Liver (tissue), 9 donors: Measurements from ENCODE around the gene MAN1C1. TPM values are rescaled to one million over a fixed set of nuclear protein-coding genes. Genes with fewer than 3 reads are reported as not detected.
A peak's percentile ranks its signal among the peaks of the same experiment; 100 is the strongest.

Experiments used
- DNase-seq: peaks from one replicate; pipeline ENCODE4 v3.0.0-alpha.2; 2017; ENCODE audit warnings: low spot score
- H3K27ac ChIP-seq, 2 donors: one replicate each; pipeline ENCODE4 v1.7.0; 2013; ENCODE audit warnings: inconsistent platforms in 2 of 2, low read length in 2 of 2, control low read depth in 1 of 2, low read depth in 1 of 2, mild to moderate bottlenecking in 1 of 2
- H3K27me3 ChIP-seq, 4 donors: one replicate each; pipeline versions ENCODE4 v1.6.1 to v1.7.0; 2013; ENCODE audit warnings: low read length in 3 of 4, inconsistent platforms in 1 of 4, mild to moderate bottlenecking in 1 of 4, moderate library complexity in 1 of 4; ENCODE audit not compliant: control insufficient read depth in 4 of 4, insufficient read depth in 4 of 4
- H3K36me3 ChIP-seq, 4 donors: one replicate each; pipeline versions ENCODE4 v1.6.1 to v1.7.0; 2013; ENCODE audit warnings: low read length in 3 of 4, mild to moderate bottlenecking in 3 of 4, low read depth in 1 of 4, moderate library complexity in 1 of 4; ENCODE audit not compliant: control insufficient read depth in 4 of 4, insufficient read depth in 3 of 4
- H3K4me1 ChIP-seq, 4 donors: one replicate each; pipeline versions ENCODE4 v1.6.1 to v1.7.0; 2013; ENCODE audit warnings: low read length in 3 of 4, mild to moderate bottlenecking in 3 of 4, moderate library complexity in 1 of 4; ENCODE audit not compliant: control insufficient read depth in 4 of 4, insufficient read depth in 4 of 4
- H3K4me3 ChIP-seq, 3 donors: one replicate each; pipeline versions ENCODE4 v1.6.1 to v1.7.0; 2013; ENCODE audit warnings: low read length in 3 of 3, control low read depth in 1 of 3, low read depth in 1 of 3, mild to moderate bottlenecking in 1 of 3
- H3K9ac ChIP-seq, 2 donors: one replicate each; pipeline ENCODE4 v1.7.0; 2013; ENCODE audit warnings: low read length in 2 of 2, mild to moderate bottlenecking in 2 of 2, moderate library complexity in 2 of 2, control low read depth in 1 of 2, low read depth in 1 of 2
- H3K9me3 ChIP-seq, 4 donors: one replicate each; pipeline versions ENCODE4 v1.6.1 to v1.7.0; 2013; ENCODE audit warnings: low read length in 3 of 4; ENCODE audit not compliant: control insufficient read depth in 4 of 4
- EGR1 ChIP-seq, 2 donors: IDR thresholded peaks; 2 replicates each; pipeline ENCODE4 v1.6.1; 2016 to 2018; ENCODE audit warnings: antibody characterized with exemption in 2 of 2, low read depth in 2 of 2
- FOXA1 ChIP-seq: IDR thresholded peaks from 2 replicates; pipeline ENCODE4 v1.6.1; 2016; ENCODE audit warnings: antibody characterized with exemption
- FOXA2 ChIP-seq: IDR thresholded peaks from 2 replicates; pipeline ENCODE4 v1.6.1; 2016; ENCODE audit warnings: antibody characterized with exemption
- GABPA ChIP-seq, 2 donors: IDR thresholded peaks in 1 of 2; conservative IDR thresholded peaks in 1 of 2; 2 replicates each; pipeline ENCODE4 v1.6.1; 2016; ENCODE audit warnings: antibody characterized with exemption in 2 of 2, mild to moderate bottlenecking in 1 of 2, moderate library complexity in 1 of 2
- HNF4A ChIP-seq, 2 donors: conservative IDR thresholded peaks; 2 replicates each; pipeline ENCODE4 v1.6.1; 2016; ENCODE audit warnings: antibody characterized with exemption in 2 of 2, mild to moderate bottlenecking in 2 of 2
- HNF4G ChIP-seq: IDR thresholded peaks from 2 replicates; pipeline ENCODE4 v1.6.1; 2016; ENCODE audit warnings: antibody characterized with exemption
- JUND ChIP-seq, 2 donors: IDR thresholded peaks; 2 replicates each; pipeline ENCODE4 v1.6.1; 2016; ENCODE audit warnings: antibody characterized with exemption in 2 of 2
- NR2F2 ChIP-seq: IDR thresholded peaks from 2 replicates; pipeline ENCODE4 v1.6.1; 2016; ENCODE audit warnings: antibody characterized with exemption
- RAD21 ChIP-seq, 2 donors: IDR thresholded peaks; 2 replicates each; pipeline ENCODE4 v1.6.1; 2016; ENCODE audit warnings: antibody characterized with exemption in 2 of 2, mild to moderate bottlenecking in 2 of 2
- TAF1 ChIP-seq: conservative IDR thresholded peaks from 2 replicates; pipeline ENCODE4 v1.6.1; 2016; ENCODE audit warnings: antibody characterized with exemption, mild to moderate bottlenecking
- WGBS: extraction: QIAGEN DNeasy Blood & Tissue Kit; methylation state at CpG from one replicate; pipeline ENCODE4 v1.1.7; 2013; 5-methylcytosine and 5-hydroxymethylcytosine counted together
- polyA plus RNA-seq, 2 donors: library from polyadenylated mRNA; stranded (reverse) in 1 of 2; unstranded in 1 of 2; fragments of 200-250 nt in 1 of 2; fragments of >200 nt in 1 of 2; fragmentation: Nextera tagmentation in 1 of 2; extraction: Ambion mirVana in 1 of 2; gene quantifications; one replicate each; pipeline versions ENCODE4 v1.2.1 to v1.2.3, GENCODE V29; 2013 to 2015
- total RNA-seq, 2 donors: library from RNA; depleted of rRNA; stranded (reverse); fragments of >200 nt; gene quantifications; one replicate each; pipeline ENCODE4 v1.2.3, GENCODE V29; 2014
- TF ChIP-seq, protein P1 (sequence below): IDR thresholded peaks from 2 replicates; pipeline ENCODE4 v1.6.1; 2016; ENCODE audit warnings: antibody characterized with exemption
- TF ChIP-seq, protein P2 (sequence below): IDR thresholded peaks from 2 replicates; pipeline ENCODE4 v1.6.1; 2016; ENCODE audit warnings: antibody characterized with exemption, mild to moderate bottlenecking
- TF ChIP-seq, protein P3 (sequence below): fragments of 150-350 bp; IDR thresholded peaks from 2 replicates; pipeline ENCODE4 v1.5.1; 2017; ENCODE audit warnings: improper control_type of control experiment, low read depth, low read length; ENCODE audit not compliant: missing input control
- TF ChIP-seq, protein P4 (sequence below): IDR thresholded peaks from 2 replicates; pipeline ENCODE4 v1.6.1; 2016; ENCODE audit warnings: antibody characterized with exemption
- TF ChIP-seq, protein P5 (sequence below): IDR thresholded peaks from 2 replicates; pipeline ENCODE4 v1.6.1; 2016; ENCODE audit warnings: antibody characterized with exemption
- donor health status: healthy.
- donor health status: healthy.
- donor health status: healthy.
- donor health status: healthy.
- donor health status: healthy.

Gene MAN1C1
- total and polyA plus RNA-seq, 4 donors: 6.3 to 16.0 (median 8.1) TPM

DNA sequence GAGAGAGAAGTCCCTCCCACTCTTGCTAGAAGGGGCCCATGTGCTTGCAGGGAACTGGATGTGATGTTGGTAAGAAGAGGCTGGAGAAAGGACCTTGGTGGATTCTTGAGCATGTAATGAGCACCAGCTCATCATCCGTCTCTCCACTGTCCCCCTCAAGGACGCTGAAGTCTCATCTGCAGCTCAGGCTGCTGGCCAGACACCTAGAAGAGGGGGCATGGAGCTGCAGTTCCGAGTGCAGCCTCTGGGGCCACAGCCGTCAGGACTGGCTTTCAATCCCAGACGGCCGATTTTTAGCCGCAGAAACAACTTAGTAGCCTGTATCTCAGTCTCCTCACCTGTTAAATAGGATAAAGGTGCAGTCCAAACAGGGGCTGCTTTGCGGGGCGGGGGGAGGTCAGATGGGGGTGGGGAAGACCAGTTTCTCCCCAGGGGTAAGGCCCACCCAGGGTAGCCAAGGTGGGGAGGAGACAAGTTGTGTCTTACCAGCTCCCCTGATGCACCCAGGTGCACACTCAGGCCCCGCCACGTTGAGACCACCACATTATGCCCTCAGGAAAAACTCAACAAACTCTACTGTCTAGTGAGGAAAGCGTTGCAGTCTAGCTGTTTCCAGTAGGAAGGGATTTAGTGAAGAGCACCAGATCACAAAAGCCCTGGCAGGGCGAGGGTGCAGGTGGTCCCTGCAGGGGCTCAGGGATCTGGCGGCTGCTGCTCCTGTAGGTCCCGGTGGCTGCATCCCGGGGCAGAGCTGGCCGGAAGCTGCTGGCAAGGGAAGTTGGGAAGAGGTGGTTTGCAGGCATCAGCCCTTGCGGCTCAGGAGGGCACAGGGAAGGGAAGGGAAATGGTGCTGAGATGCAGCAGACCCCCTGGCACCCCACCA is 43.6 kb upstream of the MAN1C1 start:
- WGBS: 28% methylated on average over 18 of the region's 18 CpGs
- Histone ChIP-seq H3K4me3 (peak overlapping the region in 2 of 3 donors; percentile 19 to 25), H3K27ac (no peak overlapping the region), H3K27me3 (no peaks in the 10 kb centered on the region), H3K9me3 (no peaks in the 10 kb centered on the region), H3K4me1 (peaks cover 6 to 45% (median 38%) of the 10 kb centered on the region in 4 donors), H3K9ac (no peak overlapping the region), H3K36me3 (no peaks in the 10 kb centered on the region)
- TF ChIP-seq RAD21 (IDR thresholded peaks at IDR 0.05) (peak; percentile 20 to 70), FOXA2 (no peak), FOXA1 (no peak), GABPA (IDR thresholded peaks at IDR 0.05 in 1 of 2, conservative IDR thresholded peaks at IDR 0.05 in 1 of 2) (no peak), JUND (IDR thresholded peaks at IDR 0.05) (no peak), NR2F2 (no peak), EGR1 (IDR thresholded peaks at IDR 0.05; ENCODE audit: low read depth in 2 of 2) (no peak), TAF1 (no peak)
- TF ChIP-seq, protein P1, sequence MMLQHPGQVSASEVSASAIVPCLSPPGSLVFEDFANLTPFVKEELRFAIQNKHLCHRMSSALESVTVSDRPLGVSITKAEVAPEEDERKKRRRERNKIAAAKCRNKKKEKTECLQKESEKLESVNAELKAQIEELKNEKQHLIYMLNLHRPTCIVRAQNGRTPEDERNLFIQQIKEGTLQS: no peak
- TF ChIP-seq, protein P2, sequence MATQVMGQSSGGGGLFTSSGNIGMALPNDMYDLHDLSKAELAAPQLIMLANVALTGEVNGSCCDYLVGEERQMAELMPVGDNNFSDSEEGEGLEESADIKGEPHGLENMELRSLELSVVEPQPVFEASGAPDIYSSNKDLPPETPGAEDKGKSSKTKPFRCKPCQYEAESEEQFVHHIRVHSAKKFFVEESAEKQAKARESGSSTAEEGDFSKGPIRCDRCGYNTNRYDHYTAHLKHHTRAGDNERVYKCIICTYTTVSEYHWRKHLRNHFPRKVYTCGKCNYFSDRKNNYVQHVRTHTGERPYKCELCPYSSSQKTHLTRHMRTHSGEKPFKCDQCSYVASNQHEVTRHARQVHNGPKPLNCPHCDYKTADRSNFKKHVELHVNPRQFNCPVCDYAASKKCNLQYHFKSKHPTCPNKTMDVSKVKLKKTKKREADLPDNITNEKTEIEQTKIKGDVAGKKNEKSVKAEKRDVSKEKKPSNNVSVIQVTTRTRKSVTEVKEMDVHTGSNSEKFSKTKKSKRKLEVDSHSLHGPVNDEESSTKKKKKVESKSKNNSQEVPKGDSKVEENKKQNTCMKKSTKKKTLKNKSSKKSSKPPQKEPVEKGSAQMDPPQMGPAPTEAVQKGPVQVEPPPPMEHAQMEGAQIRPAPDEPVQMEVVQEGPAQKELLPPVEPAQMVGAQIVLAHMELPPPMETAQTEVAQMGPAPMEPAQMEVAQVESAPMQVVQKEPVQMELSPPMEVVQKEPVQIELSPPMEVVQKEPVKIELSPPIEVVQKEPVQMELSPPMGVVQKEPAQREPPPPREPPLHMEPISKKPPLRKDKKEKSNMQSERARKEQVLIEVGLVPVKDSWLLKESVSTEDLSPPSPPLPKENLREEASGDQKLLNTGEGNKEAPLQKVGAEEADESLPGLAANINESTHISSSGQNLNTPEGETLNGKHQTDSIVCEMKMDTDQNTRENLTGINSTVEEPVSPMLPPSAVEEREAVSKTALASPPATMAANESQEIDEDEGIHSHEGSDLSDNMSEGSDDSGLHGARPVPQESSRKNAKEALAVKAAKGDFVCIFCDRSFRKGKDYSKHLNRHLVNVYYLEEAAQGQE: no peak
- TF ChIP-seq, protein P3, sequence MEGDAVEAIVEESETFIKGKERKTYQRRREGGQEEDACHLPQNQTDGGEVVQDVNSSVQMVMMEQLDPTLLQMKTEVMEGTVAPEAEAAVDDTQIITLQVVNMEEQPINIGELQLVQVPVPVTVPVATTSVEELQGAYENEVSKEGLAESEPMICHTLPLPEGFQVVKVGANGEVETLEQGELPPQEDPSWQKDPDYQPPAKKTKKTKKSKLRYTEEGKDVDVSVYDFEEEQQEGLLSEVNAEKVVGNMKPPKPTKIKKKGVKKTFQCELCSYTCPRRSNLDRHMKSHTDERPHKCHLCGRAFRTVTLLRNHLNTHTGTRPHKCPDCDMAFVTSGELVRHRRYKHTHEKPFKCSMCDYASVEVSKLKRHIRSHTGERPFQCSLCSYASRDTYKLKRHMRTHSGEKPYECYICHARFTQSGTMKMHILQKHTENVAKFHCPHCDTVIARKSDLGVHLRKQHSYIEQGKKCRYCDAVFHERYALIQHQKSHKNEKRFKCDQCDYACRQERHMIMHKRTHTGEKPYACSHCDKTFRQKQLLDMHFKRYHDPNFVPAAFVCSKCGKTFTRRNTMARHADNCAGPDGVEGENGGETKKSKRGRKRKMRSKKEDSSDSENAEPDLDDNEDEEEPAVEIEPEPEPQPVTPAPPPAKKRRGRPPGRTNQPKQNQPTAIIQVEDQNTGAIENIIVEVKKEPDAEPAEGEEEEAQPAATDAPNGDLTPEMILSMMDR: peak; percentile 74
- TF ChIP-seq, protein P4, sequence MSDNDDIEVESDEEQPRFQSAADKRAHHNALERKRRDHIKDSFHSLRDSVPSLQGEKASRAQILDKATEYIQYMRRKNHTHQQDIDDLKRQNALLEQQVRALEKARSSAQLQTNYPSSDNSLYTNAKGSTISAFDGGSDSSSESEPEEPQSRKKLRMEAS: no peak
- DNase-seq: peak; percentile 50

DNA sequence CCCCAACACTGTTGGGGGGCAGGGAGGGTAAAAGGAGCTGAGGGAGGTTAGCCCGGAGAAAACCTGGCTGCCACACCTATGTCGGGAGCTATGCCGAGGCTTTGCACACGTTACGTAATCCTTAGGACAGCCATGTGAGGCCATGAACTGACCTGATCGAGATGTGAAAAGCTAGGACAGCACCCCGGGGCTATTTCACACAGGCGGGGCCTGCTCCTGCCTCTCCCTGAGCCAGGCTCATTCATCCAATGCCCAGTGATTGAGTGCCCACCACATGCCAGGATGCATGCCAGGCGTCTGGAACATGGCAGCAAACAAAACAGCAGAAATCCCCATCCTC is 43.0 kb upstream of the MAN1C1 start:
- no peak overlapping the region for H3K9ac ChIP-seq
- DNase-seq: no peak
- no peaks in the 10 kb centered on the region for H3K27me3 ChIP-seq
- WGBS: 28% methylated on average over 9 of the region's 9 CpGs
- H3K4me3 ChIP-seq: peak overlapping the region in 1 of 3 donors; percentile 19
- H3K27ac ChIP-seq: peak overlapping the region in 1 of 2 donors; percentile 16
- no peaks in the 10 kb centered on the region for H3K36me3 ChIP-seq
- peaks cover 6 to 40% (median 37%) of the 10 kb centered on the region in 4 donors for H3K4me1 ChIP-seq
- no peaks in the 10 kb centered on the region for H3K9me3 ChIP-seq
- TF ChIP-seq JUND (IDR thresholded peaks at IDR 0.05): no peak
- no peak for TF ChIP-seq FOXA2
- TF ChIP-seq, protein P2: no peak
- peak; percentile 38 to 67 for TF ChIP-seq HNF4A (conservative IDR thresholded peaks at IDR 0.05)
- TF ChIP-seq, protein P5, sequence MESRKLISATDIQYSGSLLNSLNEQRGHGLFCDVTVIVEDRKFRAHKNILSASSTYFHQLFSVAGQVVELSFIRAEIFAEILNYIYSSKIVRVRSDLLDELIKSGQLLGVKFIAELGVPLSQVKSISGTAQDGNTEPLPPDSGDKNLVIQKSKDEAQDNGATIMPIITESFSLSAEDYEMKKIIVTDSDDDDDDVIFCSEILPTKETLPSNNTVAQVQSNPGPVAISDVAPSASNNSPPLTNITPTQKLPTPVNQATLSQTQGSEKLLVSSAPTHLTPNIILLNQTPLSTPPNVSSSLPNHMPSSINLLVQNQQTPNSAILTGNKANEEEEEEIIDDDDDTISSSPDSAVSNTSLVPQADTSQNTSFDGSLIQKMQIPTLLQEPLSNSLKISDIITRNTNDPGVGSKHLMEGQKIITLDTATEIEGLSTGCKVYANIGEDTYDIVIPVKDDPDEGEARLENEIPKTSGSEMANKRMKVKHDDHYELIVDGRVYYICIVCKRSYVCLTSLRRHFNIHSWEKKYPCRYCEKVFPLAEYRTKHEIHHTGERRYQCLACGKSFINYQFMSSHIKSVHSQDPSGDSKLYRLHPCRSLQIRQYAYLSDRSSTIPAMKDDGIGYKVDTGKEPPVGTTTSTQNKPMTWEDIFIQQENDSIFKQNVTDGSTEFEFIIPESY: no peak
- TF ChIP-seq, protein P3: no peak
- no peak for TF ChIP-seq FOXA1
- TF ChIP-seq RAD21 (IDR thresholded peaks at IDR 0.05): peak in 1 of 2 donors; percentile 25
- TF ChIP-seq, protein P1: no peak
- TF ChIP-seq HNF4G: no peak
